ENCODE data around the gene TLX3. TPM values are rescaled to one million over a fixed set of nuclear protein-coding genes. Genes with fewer than 3 reads are reported as not detected.

TLX3 gene
- total RNA-seq, 2 donors from 2014 or later = not detected

DNA sequence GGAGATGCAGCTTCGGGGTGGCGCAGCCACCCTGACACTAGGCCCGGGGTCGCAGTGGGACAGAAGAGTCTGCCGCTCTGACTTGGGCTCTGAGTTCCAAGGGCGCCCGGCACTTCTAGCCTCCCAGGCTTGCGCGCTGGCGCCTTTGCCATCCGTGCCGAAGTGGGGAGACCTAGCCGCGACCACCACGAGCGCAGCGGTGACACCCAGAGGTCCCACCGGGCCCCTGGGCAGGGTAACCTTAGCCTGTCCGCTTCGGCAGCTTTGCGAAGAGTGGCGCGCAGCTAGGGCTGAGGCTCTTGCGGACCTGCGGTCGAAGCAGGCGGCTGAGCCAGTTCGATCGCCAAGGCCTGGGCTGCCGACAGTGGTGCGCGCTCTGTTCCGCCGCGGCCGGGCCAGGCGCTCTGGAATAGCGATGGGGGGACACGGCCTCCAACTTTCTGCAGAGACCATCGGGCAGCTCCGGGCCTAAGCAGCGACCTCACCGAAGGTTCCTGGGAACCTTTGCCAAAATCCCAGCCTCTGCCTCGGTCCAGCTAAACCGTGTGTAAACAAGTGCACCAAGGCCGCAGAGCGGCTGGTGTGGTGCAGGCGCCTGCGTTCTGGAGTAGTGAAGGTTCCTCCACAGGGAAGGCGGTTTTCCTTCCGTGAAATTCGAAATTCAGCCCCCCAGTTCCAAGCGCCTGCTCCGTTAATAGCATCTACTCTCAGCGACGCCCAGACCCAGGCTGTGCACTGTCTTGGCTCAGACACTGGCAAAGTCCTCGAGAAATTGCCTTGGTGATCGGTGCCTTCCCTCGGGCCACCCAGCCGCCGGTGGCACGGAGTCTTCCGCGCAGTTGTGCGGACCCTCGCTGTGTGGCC lies 7.4 kb downstream of the TLX3 start:
- ATAC-seq (no peak), DNase-seq (no peak)
- intact Hi-C loops (cut with DNase I, micrococcal nuclease) = no loop called here

GRCh38 chr5:171317230-171317629 lies 8.2 kb downstream of the TLX3 start:
- intact Hi-C loops (cut with DNase I, micrococcal nuclease) = no loop called here
- no peak for ATAC-seq
- no peak for DNase-seq

GRCh38 chr5:171318026-171318425 lies 9.0 kb downstream of the TLX3 start:
- no peak for DNase-seq
- no peak for ATAC-seq
- intact Hi-C loops (cut with DNase I, micrococcal nuclease) = no loop called here

DNA sequence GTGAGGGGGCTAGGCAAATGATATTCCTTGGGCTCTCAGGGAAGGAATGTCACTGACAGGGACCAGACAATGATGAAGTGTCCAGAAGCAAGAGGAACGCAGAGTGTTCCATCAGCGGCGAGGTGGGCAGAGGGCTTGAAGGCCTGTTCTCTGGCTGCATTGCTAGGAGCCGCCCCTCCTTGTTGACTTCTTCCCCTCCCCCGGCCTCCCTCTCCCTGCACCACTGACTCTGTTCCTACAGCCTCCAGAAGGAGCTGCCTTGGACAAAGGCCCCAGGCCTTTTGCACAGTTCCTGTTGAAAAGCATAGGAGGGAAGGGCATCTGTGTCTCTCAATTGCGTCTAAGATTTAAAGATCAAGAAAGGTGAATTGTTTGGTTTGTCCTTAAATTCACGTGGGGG lies 12.4 kb downstream of the TLX3 start:
- no peak for ATAC-seq
- intact Hi-C loops (cut with DNase I, micrococcal nuclease) = no loop called here
- DNase-seq = no peak

GRCh38 chr5:171322527-171322926 lies 13.5 kb downstream of the TLX3 start:
- ATAC-seq = no peak
- intact Hi-C loops (cut with DNase I, micrococcal nuclease) = no loop called here
- DNase-seq = no peak

- ATAC-seq = no peak
- intact Hi-C loops (cut with DNase I, micrococcal nuclease) = no loop called here
- DNase-seq = no peak
Observed at GRCh38 chr5:171323007-171323406, 14.0 kb downstream of the TLX3 start.

DNA sequence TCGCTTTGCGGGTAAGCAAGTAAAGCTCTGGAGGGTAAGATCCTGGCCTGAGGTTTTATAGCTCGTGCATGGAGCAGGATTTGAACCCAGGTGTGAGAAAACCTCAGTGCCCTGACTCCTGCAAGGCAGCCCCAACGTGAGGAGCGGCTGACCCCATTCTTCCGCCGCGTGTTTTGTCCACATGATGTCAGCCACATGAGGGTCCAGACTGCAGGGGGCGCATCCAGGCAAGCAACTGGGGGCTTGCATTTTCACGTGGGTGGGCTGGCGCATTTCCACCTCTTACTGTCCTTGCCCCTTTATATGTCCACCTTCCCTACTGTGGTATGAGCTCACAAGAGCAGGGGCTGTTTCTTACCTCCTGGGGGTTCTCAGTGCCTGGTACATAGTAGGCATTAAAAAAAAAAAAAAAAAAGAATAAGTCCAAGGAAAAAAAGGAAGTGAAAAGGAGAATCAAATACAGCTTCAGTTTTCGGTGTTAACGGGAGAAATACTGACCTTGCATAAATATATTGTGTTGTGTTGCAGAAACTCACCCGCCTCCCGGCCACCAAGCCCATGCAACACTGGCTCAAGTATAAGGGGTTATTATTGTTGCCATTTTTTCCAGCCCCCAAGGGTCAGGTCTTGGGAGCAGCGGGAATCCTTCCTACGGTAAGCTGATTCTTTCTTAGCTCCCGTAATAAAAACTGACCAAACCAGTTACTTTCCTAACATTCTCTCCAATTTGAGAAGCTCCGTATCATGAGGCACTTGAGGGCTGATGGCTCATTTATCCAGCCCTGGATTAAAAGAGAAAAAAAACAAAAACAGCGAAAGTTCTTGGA lies 15.0 kb downstream of the TLX3 start:
- intact Hi-C loops (cut with DNase I, micrococcal nuclease) = no loop called here
- no peak for ATAC-seq
- DNase-seq = no peak

DNA sequence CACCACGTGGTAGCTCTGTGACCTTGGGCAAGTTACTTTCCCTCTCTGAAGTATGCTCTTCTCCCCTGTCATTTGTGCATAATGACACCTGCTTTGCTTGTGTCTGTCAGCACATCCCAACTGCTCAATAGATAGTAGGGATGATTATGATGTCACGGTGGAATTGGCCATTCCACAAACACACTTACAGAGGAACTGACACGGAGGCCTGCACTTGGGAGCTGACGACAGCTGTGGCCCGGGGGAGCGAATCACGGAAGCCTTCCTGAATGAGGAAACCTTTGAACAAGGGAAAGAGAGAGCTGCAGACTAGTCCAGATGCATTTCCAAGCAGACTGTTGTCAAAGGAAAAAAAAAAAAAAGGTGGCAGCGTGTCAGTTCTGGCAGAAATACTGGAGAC lies 21.0 kb downstream of the TLX3 start:
- DNase-seq (no peak), ATAC-seq (no peak)
- intact Hi-C loops (cut with DNase I, micrococcal nuclease) = loop anchor here in 1 of 2 donors (10.0 kb wide), 1 partner anchor 125 kb away; no protein-coding TSS in a partner anchor

DNA sequence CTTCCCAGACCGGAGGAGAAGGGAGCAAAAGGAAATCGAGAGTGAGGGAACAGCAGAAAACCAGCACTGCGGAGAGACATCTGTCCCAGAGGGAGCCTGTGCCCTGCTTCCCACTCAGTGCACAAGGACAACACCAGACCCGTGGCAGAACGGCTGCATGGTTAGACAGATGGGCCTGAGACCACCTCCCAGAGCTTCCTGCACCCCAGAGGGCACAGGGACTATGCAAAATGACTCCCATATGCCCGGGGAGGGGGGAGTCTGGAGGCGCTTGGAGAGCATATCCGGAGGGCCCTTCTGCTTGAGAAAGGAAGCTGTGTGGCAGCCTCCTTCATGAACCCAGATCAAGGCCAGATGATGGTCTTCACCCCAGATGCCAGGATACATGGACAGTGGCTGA lies 26.6 kb downstream of the TLX3 start:
- ATAC-seq (no peak), DNase-seq (no peak)
- intact Hi-C loops (cut with DNase I, micrococcal nuclease) = loop anchor here in 1 of 2 donors (5.0 to 10.0 kb wide), 2 partner anchors 131 to 593 kb away; no protein-coding TSS in a partner anchor

- intact Hi-C loops (cut with DNase I, micrococcal nuclease) = loop anchor here in 1 of 2 donors (5.0 to 10.0 kb wide), 2 partner anchors 132 to 594 kb away; no protein-coding TSS in a partner anchor
- peak; percentile 29 to 37 for DNase-seq
- ATAC-seq = peak; percentile 71
Observed at GRCh38 chr5:171336521-171337209, 27.6 kb downstream of the TLX3 start.

DNA sequence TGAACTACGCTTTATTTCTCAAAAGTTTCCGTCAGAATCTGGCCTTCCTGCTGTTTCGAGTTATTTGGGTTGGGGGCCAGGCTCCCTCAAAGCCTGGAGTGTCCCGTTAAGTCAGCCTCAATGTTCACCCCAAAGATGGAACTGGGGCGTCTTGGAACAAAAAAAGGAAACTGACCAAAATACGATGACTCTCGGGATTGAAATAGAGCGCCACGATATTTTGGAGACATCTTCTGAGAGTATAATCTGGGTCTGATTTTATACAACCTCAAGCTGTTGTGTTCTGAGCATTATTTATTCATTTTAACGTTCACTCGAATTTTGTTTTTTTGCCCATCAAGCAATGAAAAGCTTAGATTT lies 28.1 kb downstream of the TLX3 start:
- no peak for DNase-seq
- no peak for ATAC-seq
- intact Hi-C loops (cut with DNase I, micrococcal nuclease) = loop anchor here in 1 of 2 donors (5.0 to 10.0 kb wide), 2 partner anchors 132 to 595 kb away; no protein-coding TSS in a partner anchor

DNA sequence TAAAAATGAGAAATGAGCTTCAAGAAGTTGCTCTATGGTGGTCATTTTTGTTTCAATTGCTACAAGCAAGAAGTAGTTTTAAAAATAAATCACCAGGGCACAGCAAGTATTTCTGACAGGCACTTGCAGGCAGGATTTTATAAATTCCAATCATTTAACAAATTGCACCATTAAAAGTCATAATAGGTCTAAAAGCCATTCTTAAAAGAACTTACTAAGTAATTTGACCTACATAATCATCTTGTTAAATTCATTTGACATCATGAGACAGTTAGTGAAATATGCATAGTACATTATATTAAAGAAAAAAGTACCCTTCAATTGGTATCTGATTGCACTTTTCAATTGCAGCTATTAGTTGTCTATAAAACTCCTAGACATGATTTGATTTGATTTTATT lies 31.0 kb downstream of the TLX3 start:
- DNase-seq (no peak), ATAC-seq (no peak)
- intact Hi-C loops (cut with DNase I, micrococcal nuclease) = no loop called here

DNA sequence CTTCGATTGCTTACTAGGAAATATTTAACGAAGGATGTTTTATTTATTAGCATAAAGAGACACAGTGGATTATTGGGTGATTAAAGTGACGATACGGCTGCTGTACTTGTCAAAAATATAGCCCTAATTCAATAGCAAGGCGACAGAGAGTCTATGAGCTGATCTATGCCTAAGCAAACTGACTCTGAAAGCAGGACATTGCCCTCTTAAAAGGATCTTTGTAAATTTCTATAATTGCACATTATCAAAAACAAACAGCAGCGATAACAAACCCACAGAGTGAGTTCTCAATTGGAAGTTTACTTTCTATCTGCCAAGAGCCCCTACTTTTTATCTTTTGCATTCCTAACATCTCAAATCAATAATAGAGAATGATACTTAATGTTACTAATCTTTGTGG lies 31.4 kb downstream of the TLX3 start:
- DNase-seq (no peak), ATAC-seq (no peak)
- intact Hi-C loops (cut with DNase I, micrococcal nuclease) = no loop called here

GRCh38 chr5:171342362-171343111 lies 33.5 kb downstream of the TLX3 start:
- DNase-seq (peak in 1 of 2 donors; percentile 26), ATAC-seq (peak; percentile 69)
- intact Hi-C loops (cut with DNase I, micrococcal nuclease) = no loop called here

DNA sequence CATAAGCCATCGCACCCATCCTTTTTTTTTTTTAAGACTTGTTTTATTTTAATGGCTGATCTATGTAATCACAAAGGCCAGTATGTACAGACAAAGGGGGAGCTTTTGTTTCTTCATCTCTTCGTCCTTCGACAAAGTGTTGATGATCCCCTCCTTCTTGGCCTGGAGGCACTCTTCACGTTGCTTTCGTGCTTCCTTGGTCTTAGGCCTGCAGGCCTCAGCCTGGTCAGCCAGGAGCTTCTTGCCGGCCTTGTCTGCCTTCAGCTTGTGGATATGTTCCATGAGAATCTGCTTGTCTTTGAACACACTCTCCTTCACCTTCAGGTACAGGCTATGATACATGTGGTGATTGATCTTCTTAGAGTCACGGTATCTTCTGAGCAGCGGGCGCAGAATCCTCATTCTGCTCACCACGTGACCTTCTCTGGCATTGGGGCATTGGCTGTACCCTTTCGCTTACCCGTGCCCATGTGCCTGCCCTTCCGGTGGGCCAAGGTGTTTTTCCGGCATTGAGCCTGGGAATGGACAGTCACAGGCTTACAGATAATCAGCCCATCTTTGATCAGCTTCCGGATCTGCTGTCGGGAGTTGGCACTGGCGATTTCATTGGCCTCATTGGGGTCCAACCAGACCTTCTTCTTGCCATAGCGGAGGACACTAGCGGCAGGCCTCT lies 36.0 kb downstream of the TLX3 start:
- ATAC-seq (no peak), DNase-seq (no peak)
- intact Hi-C loops (cut with DNase I, micrococcal nuclease) = no loop called here

DNA sequence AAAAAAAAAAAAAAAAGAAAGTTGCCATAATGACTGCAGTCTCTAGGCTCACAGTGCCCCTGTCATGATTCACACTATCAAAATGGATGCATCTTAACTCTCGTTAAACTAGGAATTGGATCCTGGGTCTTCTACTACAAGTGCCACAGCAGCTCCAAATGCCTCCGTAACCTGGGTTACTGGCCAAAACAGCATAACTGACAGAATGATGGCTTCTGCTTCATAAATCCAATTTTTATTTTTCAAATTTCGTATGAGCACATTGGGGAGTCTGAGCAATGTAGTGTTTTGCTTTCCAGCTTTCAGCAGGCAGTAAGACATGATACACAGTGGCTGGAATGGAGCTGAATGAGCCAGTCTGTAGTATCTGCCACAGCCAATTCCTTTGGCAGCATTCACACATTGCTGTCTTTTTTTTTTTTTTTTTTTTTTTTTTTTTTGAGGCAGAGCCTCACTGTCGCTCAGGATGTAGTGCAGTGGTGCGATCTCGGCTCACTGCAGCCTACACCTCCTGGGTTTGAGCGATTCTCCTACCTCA lies 42.6 kb downstream of the TLX3 start:
- intact Hi-C loops (cut with DNase I, micrococcal nuclease) = no loop called here
- ATAC-seq (no peak), DNase-seq (no peak)

DNA sequence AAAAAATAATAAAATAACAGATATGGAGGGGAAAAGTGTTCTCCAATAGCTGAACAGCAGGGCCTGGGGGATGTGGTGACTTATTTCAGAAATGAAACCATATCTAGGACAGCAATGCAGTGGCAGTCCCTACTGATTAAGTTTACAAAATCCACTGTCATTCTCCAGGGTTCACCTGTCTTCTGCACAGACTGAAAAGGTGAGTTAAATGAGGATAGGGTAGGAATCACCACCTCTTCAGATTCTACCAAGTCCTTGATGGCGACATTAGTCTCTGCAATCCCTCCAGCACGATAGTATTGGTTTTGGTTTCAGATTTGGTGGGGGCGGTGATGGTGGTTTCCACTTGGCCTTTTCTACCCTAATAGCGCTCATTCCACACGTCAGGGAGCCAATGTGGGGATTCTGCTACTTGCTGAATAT lies 46.3 kb downstream of the TLX3 start:
- ATAC-seq = no peak
- DNase-seq = no peak
- intact Hi-C loops (cut with DNase I, micrococcal nuclease) = no loop called here

GRCh38 chr5:171357843-171358242 lies 48.8 kb downstream of the TLX3 start:
- no peak for DNase-seq
- intact Hi-C loops (cut with DNase I, micrococcal nuclease) = no loop called here
- no peak for ATAC-seq

Measured in left colon (tissue), 2 donors.